RWPE2 (cell line): ENCODE data around the gene RERE.

Experiments used
- ATAC-seq: fragments of 200-7000 bp; cut with Tn5 transposase; 3 replicates; pipeline ENCODE4 v1.9.1; 2021; ENCODE audit warnings: low read depth
- DNase-seq: peaks from one replicate; pipeline ENCODE4 v3.0.0-alpha.2; 2020; ENCODE audit warnings: low spot score
- H3K27ac ChIP-seq: fragments of 450-650 bp; 2 replicates; pipeline ENCODE4 v1.5.1; 2017; ENCODE audit warnings: mild to moderate bottlenecking; ENCODE audit not compliant: poor library complexity, severe bottlenecking
- H3K27me3 ChIP-seq: fragments of 250-450 bp; sonication (Bioruptor Pico); 2 replicates; pipeline ENCODE4 v1.5.1; 2021; ENCODE audit warnings: mild to moderate bottlenecking, moderate library complexity; ENCODE audit not compliant: insufficient read depth, poor library complexity, severe bottlenecking
- H3K36me3 ChIP-seq: fragments of 250-450 bp; sonication (Bioruptor Pico); 2 replicates; pipeline ENCODE4 v1.5.1; 2020; ENCODE audit warnings: low read depth, mild to moderate bottlenecking, moderate library complexity
- H3K4me1 ChIP-seq: fragments of 250-450 bp; sonication (Bioruptor Pico); 2 replicates; pipeline ENCODE4 v1.5.1; 2021; ENCODE audit warnings: mild to moderate bottlenecking, moderate library complexity; ENCODE audit not compliant: insufficient read depth, poor library complexity, severe bottlenecking
- H3K4me3 ChIP-seq: fragments of 250-450 bp; sonication (Bioruptor Pico); 2 replicates; pipeline ENCODE4 v1.5.1; 2021; ENCODE audit warnings: mild to moderate bottlenecking, moderate library complexity; ENCODE audit not compliant: severe bottlenecking
- H3K9me3 ChIP-seq: fragments of 250-450 bp; sonication (Bioruptor Pico); 2 replicates; pipeline ENCODE4 v1.5.1; 2021; ENCODE audit warnings: mild to moderate bottlenecking, moderate library complexity; ENCODE audit not compliant: severe bottlenecking
- TF ChIP-seq, protein P1 (sequence below): fragments of 450-650 bp; IDR thresholded peaks from one replicate; pipeline ENCODE4 v1.5.1; 2017; ENCODE audit warnings: mild to moderate bottlenecking, moderate library complexity; ENCODE audit not compliant: poor library complexity, severe bottlenecking

The RERE gene

GRCh38 chr1:8541961-8542521 is 275.4 kb downstream of the RERE start:
- H3K36me3 ChIP-seq = peaks cover 3% of the 10 kb centered on the region
- no peaks in the 10 kb centered on the region for H3K27me3 ChIP-seq
- no peak for DNase-seq
- no peak for ATAC-seq
- no peaks in the 10 kb centered on the region for H3K9me3 ChIP-seq
- TF ChIP-seq, protein P1, sequence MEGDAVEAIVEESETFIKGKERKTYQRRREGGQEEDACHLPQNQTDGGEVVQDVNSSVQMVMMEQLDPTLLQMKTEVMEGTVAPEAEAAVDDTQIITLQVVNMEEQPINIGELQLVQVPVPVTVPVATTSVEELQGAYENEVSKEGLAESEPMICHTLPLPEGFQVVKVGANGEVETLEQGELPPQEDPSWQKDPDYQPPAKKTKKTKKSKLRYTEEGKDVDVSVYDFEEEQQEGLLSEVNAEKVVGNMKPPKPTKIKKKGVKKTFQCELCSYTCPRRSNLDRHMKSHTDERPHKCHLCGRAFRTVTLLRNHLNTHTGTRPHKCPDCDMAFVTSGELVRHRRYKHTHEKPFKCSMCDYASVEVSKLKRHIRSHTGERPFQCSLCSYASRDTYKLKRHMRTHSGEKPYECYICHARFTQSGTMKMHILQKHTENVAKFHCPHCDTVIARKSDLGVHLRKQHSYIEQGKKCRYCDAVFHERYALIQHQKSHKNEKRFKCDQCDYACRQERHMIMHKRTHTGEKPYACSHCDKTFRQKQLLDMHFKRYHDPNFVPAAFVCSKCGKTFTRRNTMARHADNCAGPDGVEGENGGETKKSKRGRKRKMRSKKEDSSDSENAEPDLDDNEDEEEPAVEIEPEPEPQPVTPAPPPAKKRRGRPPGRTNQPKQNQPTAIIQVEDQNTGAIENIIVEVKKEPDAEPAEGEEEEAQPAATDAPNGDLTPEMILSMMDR = no peak
- peak overlapping the region; percentile 90 for H3K27ac ChIP-seq
- peaks cover 41% of the 10 kb centered on the region for H3K4me1 ChIP-seq
- H3K4me3 ChIP-seq = no peak overlapping the region

- TF ChIP-seq, protein P1 = no peak
- ATAC-seq = 0 out of 3 replicates have a peak, but pooled peaks have one; percentile 13
- H3K4me3 ChIP-seq = no peak overlapping the region
- no peaks in the 10 kb centered on the region for H3K9me3 ChIP-seq
- no peaks in the 10 kb centered on the region for H3K27me3 ChIP-seq
- peaks cover 40% of the 10 kb centered on the region for H3K4me1 ChIP-seq
- peak overlapping the region; percentile 90 for H3K27ac ChIP-seq
- no peak for DNase-seq
- peaks cover 3% of the 10 kb centered on the region for H3K36me3 ChIP-seq
These were observed 276.5 kb downstream of the RERE start for GRCh38 chr1:8540971-8541370.

GRCh38 chr1:8540261-8540941 is 277.0 kb downstream of the RERE start:
- Histone ChIP-seq H3K27me3 (no peaks in the 10 kb centered on the region), H3K4me1 (peaks cover 40% of the 10 kb centered on the region), H3K36me3 (peaks cover 3% of the 10 kb centered on the region), H3K4me3 (no peak overlapping the region), H3K9me3 (no peaks in the 10 kb centered on the region), H3K27ac (peak overlapping the region; percentile 90)
- ATAC-seq (peak; percentile 89), DNase-seq (no peak)
- TF ChIP-seq, protein P1 = no peak

GRCh38 chr1:8539683-8540082 is 277.8 kb downstream of the RERE start:
- no peak for DNase-seq
- no peak for ATAC-seq
- TF ChIP-seq, protein P1 = no peak
- H3K9me3 ChIP-seq = no peaks in the 10 kb centered on the region
- peak overlapping the region; percentile 90 for H3K27ac ChIP-seq
- no peaks in the 10 kb centered on the region; the same call in 1 of the 2 replicates for H3K36me3 ChIP-seq
- no peaks in the 10 kb centered on the region for H3K27me3 ChIP-seq
- peaks cover 33% of the 10 kb centered on the region for H3K4me1 ChIP-seq
- no peak overlapping the region for H3K4me3 ChIP-seq

DNA sequence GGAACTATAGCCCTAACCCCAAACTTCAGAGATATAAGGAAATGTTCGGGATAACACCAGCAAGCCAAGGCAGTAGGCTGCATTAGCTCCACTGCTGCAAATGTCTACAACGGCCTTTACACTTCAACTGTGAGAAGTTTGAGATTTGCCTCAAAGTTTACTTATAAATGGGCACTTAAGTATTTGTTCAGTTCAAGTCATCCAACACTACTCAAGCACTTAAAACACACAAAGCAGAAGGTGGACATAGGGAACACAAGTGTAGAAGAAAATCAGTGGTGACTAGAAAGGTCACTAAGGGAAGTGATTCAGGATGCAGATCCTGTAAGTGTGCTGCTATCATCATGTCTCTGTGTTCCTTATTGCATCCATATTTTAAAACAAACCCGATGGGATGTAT is 278.9 kb downstream of the RERE start:
- ATAC-seq (no peak), DNase-seq (no peak)
- Histone ChIP-seq H3K27me3 (no peaks in the 10 kb centered on the region), H3K36me3 (no peaks in the 10 kb centered on the region; the same call in 1 of the 2 replicates), H3K4me1 (peaks cover 29% of the 10 kb centered on the region), H3K27ac (no peak overlapping the region), H3K4me3 (no peak overlapping the region), H3K9me3 (no peaks in the 10 kb centered on the region)
- TF ChIP-seq, protein P1 = no peak
